Peyer's patch (tissue), 4 donors: ENCODE measurements around the gene CDCA4.

Experiments
- CTCF ChIP-seq, 6 experiments: fragments of 450-650 bp in 4 of 6; fragments of 200-600 bp in 2 of 6; sonication (generic) in 1 of 6; IDR thresholded peaks; one replicate each; pipeline ENCODE4 v1.5.1; 2017 to 2019; ENCODE audit warnings: antibody characterized with exemption in 6 of 6, mild to moderate bottlenecking in 3 of 6, moderate library complexity in 1 of 6
- POLR2A ChIP-seq, 2 donors: fragments of 450-650 bp; IDR thresholded peaks; one replicate each; pipeline ENCODE4 v1.5.1; 2017; ENCODE audit warnings: antibody characterized with exemption in 2 of 2, mild to moderate bottlenecking in 2 of 2, moderate library complexity in 2 of 2

DNA sequence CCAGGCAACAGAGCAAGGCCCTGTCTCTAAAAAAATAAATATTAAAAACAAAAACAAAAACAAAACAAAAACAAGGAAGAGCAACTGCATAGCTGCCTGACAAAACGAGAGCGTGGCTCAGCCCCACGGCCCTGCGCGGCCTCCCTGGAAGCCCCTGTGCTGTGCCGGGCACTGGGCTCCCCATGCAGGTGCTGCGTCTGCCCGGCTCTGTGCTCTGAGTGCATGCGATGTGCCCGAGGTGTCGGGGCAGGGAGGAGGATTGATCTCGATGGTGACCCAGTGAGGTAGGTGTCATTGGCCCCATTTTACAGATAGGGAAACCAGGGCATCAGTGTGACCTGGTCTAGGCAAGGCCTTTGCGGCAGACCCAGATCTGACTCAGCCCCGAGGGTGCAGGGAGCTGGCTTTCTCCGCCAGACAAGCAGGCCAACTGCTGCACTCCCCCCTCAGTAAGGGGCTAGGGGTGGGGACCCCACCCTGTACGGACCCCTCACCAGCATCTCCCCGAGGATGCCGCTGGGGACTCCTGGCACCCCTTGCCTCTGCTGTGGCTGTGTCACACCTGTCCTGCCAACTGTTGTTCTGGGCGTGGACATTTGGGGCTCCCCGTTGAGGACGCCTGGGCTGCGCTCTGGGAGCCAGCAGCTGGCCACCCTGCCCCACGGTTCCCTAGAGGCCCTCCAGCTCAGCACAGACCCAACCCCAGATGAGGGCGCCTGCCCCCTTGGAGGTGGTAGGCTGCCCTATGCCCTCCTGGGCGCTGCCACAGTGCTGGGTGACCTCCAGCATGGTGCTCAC is 29.1 kb upstream of the CDCA4 start:
- TF ChIP-seq CTCF (IDR thresholded peaks at IDR 0.05) (no peak), POLR2A (IDR thresholded peaks at IDR 0.05) (no peak)
